Tibial artery (tissue), 4 donors: ENCODE measurements around the gene DIPK2B.

ENCODE experiments used
- DNase-seq, 2 donors: peaks; one replicate each; pipeline ENCODE4 v3.0.0-alpha.2; 2019
- H3K27ac ChIP-seq, 2 donors: fragments of 200-600 bp; sonication (generic) in 1 of 2; 1 replicate in 1 of 2; 2 replicates in 1 of 2; pipeline ENCODE4 v1.5.1; 2018 to 2019; ENCODE audit warnings: mild to moderate bottlenecking in 1 of 2
- H3K27me3 ChIP-seq, 2 donors: fragments of 200-600 bp; sonication (generic) in 1 of 2; one replicate each; pipeline versions ENCODE4 v1.5.1 to v1.6.0; 2016 to 2019
- H3K36me3 ChIP-seq, 3 donors: fragments of 200-600 bp; sonication (generic) in 2 of 3; one replicate each; pipeline ENCODE4 v1.5.1; 2016 to 2019; ENCODE audit warnings: mild to moderate bottlenecking in 2 of 3
- H3K4me1 ChIP-seq, 4 donors: fragments of 200-600 bp; sonication (generic) in 2 of 4; 1 replicate in 3 of 4; 2 replicates in 1 of 4; pipeline ENCODE4 v1.5.1; 2016 to 2019
- H3K4me3 ChIP-seq, 2 donors: fragments of 200-600 bp; sonication (generic) in 1 of 2; 1 replicate in 1 of 2; 2 replicates in 1 of 2; pipeline ENCODE4 v1.5.1; 2018 to 2019; ENCODE audit warnings: mild to moderate bottlenecking in 2 of 2
- H3K9me3 ChIP-seq, 3 donors: fragments of 200-600 bp; sonication (generic) in 1 of 3; one replicate each; pipeline ENCODE4 v1.5.1; 2016 to 2019
- CTCF ChIP-seq, 2 experiments: fragments of 200-600 bp in 1 of 2; fragments of 450-650 bp in 1 of 2; IDR thresholded peaks; one replicate each; pipeline ENCODE4 v1.5.1; 2017 to 2019; ENCODE audit warnings: antibody characterized with exemption in 2 of 2, mild to moderate bottlenecking in 1 of 2, moderate library complexity in 1 of 2
- intact Hi-C: fragments of 100-400 bp; cut with DNase I; formaldehyde crosslinking; loops from one replicate; pipeline ENCODE4 v1.15.0; 2023; ENCODE audit warnings: low total_unique reads

DIPK2B gene

GRCh38 chrX:45164021-45164621 is 36.6 kb downstream of the DIPK2B start:
- no peak overlapping the region for H3K4me3 ChIP-seq
- DNase-seq, result no peak
- intact Hi-C loops, result no loop called here
- no peaks in the 10 kb centered on the region for H3K27me3 ChIP-seq
- no peak overlapping the region for H3K27ac ChIP-seq
- peaks cover 0 to 8% (median 4%) of the 10 kb centered on the region in 3 donors for H3K9me3 ChIP-seq
- H3K36me3 ChIP-seq, result no peaks in the 10 kb centered on the region
- no peaks in the 10 kb centered on the region for H3K4me1 ChIP-seq
- TF ChIP-seq CTCF (IDR thresholded peaks at IDR 0.05), result no peak

GRCh38 chrX:45157647-45158046 is 43.0 kb downstream of the DIPK2B start:
- H3K4me1 ChIP-seq, result no peaks in the 10 kb centered on the region
- no peak for TF ChIP-seq CTCF (IDR thresholded peaks at IDR 0.05)
- H3K4me3 ChIP-seq, result no peak overlapping the region
- no peak overlapping the region for H3K27ac ChIP-seq
- H3K27me3 ChIP-seq, result no peaks in the 10 kb centered on the region
- H3K9me3 ChIP-seq, result peaks cover 0 to 8% (median 4%) of the 10 kb centered on the region in 3 donors
- DNase-seq, result no peak
- no peaks in the 10 kb centered on the region for H3K36me3 ChIP-seq
- intact Hi-C loops, result no loop called here

GRCh38 chrX:45154462-45154861 is 46.2 kb downstream of the DIPK2B start:
- DNase-seq, result no peak
- no peaks in the 10 kb centered on the region for H3K27me3 ChIP-seq
- no peaks in the 10 kb centered on the region for H3K36me3 ChIP-seq
- intact Hi-C loops, result no loop called here
- no peaks in the 10 kb centered on the region for H3K4me1 ChIP-seq
- H3K9me3 ChIP-seq, result no peaks in the 10 kb centered on the region
- no peak overlapping the region for H3K4me3 ChIP-seq
- H3K27ac ChIP-seq, result no peak overlapping the region
- TF ChIP-seq CTCF (IDR thresholded peaks at IDR 0.05), result no peak

GRCh38 chrX:45154033-45154360 is 46.7 kb downstream of the DIPK2B start:
- Histone ChIP-seq H3K4me3 (no peak overlapping the region), H3K4me1 (no peaks in the 10 kb centered on the region), H3K27me3 (no peaks in the 10 kb centered on the region), H3K9me3 (no peaks in the 10 kb centered on the region), H3K36me3 (no peaks in the 10 kb centered on the region), H3K27ac (no peak overlapping the region)
- no peak for TF ChIP-seq CTCF (IDR thresholded peaks at IDR 0.05)
- DNase-seq, result no peak
- intact Hi-C loops, result no loop called here
